HG03432 (cell line): ENCODE data around the gene TMED8.
"Not testable (repeated sequence)": the region's sequence is repeated elsewhere in the genome, so short reads cannot be mapped to it uniquely, and the experiment has no call there.

Experiments used
- ATAC-seq: cut with Tn5 transposase; IDR thresholded peaks from one replicate; pipeline ENCODE4 v1.9.1; 2021; ENCODE audit warnings: mild to moderate bottlenecking, moderate library complexity; ENCODE audit not compliant: unreplicated experiment

The TMED8 gene, protein sequence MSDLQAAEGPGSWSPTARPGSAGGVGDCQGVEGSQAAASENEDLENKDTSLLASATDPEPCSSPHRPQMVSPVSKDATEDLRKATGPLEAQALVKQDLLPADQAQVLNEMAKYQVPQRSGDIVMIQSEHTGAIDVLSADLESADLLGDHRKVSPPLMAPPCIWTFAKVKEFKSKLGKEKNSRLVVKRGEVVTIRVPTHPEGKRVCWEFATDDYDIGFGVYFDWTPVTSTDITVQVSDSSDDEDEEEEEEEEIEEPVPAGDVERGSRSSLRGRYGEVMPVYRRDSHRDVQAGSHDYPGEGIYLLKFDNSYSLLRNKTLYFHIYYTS

GRCh38 chr14:77376771-77377501, at the start of gene TMED8, which contains the start of gene SAMD15:
TSS of gene TMED8 (minus strand) at chr14:77377094. CDS start at chr14:77377053, 41 bp downstream.
TSS of gene SAMD15 (plus strand) at chr14:77377379. CDS start at chr14:77377419, 40 bp downstream.
- ATAC-seq, result peak; percentile 91

GRCh38 chr14:77426396-77426795, 49.5 kb upstream of the TMED8 start:
- ATAC-seq, result no peak

DNA sequence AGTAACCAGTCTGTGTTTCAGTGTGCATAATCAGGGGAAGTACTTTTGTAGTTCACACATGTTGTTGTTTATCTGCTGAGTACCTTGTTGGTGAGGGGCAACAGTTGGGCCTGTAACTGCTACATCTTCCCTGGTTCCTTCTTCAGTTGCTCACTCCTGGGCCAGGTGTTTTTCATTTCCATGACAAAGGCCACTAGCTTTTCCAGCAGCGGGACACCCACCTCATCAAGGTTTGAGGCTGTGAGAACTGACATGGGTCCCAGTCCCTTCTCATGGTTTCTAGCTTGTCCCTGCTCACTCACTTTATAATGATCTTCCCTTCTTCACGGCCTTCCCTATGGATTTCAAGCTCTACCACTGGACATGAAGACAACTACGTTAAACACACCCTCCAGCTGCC, 48.0 kb upstream of the TMED8 start:
- ATAC-seq, result no peak

DNA sequence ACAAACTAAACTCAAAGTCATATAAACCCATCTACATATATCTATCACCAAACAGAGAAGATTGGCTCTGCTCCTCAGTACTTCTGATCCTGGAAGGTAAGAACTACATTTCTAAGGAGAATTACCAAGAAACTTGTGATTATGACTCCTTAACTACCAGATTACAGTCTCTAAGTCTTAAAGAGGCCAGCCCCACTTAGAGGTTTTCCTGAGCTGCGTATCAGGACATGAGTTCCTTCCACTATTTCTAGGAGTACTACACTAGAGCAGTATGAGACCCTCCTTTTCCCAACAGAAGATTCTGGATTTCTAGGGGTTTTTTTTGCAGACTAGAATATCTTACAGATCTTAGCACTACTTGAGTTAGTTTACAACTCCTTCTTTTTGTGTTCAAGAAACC, 46.5 kb upstream of the TMED8 start, which contains the start of gene NOXRED1:
Gene NOXRED1 (minus strand): TSS at position 101 of the 400 bp plus-strand sequence. CDS start 634 bp downstream, outside the sequence.
- no peak for ATAC-seq

GRCh38 chr14:77421201-77421600, 44.3 kb upstream of the TMED8 start:
- no peak for ATAC-seq

- no peak for ATAC-seq
Measured at GRCh38 chr14:77416836-77417235, 39.9 kb upstream of the TMED8 start.

DNA sequence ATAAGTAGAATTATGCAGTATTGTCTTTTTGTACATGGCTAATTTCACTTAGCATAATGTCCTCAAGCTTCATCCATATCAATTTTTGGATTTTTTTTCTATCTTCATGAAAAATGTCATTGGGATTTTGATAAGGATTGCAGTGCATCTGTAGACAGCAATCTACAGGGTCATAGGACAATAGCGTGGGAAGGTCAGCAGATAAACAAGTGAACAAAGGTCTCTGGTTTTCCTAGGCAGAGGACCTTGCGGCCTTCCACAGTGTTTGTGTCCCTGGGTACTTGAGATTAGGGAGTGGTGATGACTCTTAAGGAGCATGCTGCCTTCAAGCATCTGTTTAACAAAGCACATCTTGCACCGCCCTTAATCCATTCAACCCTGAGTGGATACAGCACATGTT, 39.2 kb upstream of the TMED8 start:
- not testable (repeated sequence) for ATAC-seq

DNA sequence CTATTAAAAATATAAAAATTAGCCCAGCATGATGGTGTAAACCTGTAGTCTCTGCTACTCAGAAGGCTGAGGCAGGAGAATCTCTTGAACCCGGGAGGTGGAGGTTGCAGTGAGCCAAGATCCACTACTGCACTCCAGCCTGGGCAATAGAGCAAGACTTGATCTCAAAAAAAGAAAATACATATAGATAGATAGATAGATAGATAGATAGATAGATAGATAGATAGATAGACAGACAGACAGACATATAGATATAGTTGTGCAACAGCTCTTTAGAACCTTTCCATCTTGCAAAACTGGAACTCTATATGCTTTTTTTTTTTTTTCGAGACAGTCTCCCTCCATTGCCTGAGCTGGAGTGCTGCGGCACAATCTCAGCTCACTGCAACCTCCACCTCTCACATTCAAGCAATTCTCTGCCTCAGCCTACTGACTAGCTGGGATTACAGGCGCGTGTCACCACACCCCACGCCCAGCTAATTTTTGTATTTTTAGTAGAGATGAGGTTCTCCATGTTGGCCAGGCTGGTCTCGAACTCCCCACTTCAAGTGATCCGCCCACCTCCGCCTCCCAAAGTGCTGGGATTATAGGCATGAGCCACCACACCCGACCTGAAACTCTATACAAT, 38.6 kb upstream of the TMED8 start:
- not testable (repeated sequence) for ATAC-seq

DNA sequence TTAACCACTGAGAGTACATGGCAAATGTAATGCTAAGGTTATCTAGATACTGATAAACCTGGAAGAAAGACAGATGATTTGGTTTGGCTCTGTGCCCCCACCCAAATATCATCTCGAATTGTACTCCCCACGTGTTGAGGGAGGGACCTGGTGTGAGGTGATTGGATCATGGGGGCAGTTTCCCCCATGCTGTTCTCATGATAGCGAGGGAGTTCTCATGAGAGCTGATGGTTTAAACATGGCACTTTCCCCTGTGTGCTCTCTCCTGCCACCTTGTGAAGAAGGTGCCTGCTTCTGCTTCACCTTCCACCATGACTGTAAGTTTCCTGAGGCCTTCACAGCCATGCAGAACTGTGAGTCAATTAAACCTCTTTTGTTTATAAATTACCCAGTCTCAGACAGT, 32.2 kb upstream of the TMED8 start:
- ATAC-seq, result no peak

DNA sequence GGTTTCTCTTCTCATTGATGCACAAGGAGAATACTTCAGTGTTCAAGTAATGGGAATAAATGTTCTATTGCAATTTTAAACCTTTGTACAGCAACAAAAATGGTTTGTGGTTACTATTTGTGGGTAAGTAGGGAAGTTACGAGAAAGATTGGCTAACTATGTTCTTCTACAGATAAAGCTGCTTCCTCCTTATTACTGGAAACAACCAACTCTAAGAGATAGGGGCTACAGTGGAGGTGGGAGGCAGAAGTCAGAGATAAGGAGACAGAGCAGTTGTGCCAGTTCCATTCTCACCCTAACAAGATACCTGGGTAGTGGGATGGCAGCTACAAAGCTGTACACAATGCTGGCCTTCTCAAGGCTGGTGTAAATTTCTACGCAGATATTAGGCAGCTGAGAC, 30.3 kb upstream of the TMED8 start:
- ATAC-seq, result no peak

- ATAC-seq, result no peak
Measured at GRCh38 chr14:77406718-77407117, 29.8 kb upstream of the TMED8 start.

GRCh38 chr14:77406086-77406485, 29.2 kb upstream of the TMED8 start:
- no peak for ATAC-seq

DNA sequence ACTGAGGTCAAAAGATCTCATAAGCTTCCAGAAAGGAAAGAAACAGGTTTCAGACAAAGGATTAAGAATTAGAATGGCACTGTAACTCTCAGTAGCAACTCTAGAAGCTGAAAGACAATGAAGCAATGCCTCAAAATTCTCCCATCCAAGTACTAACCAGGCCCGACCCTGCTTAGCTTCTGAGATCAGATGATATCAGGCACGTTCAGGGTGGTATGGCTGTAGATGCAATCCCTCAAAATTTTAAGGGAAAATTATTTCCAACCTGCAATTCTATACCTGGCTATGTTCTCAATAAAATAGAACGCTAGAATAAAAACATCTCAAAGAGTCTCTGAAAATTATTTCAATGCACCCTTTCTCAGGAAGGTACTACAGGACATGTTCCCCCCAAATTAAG, 26.9 kb upstream of the TMED8 start:
- ATAC-seq, result no peak

DNA sequence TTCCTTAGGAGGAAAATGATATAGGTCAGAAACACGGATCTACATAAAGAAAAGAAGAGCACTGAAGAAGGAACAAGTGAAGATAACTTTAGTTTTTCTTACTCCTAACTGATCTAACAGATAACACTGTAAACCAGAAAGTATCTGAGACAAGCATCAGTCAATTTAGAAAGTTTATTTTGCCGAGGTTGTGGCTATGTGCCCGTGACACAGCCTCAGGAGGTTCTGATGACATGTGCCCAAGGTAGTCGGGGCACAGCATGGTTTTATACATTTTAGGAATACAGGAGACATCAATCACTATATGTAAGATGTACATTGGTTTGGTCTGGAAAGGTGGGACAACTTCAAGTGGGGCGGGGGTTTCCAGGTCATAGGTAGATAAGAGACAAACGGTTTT, 23.3 kb upstream of the TMED8 start:
- ATAC-seq, result no peak

DNA sequence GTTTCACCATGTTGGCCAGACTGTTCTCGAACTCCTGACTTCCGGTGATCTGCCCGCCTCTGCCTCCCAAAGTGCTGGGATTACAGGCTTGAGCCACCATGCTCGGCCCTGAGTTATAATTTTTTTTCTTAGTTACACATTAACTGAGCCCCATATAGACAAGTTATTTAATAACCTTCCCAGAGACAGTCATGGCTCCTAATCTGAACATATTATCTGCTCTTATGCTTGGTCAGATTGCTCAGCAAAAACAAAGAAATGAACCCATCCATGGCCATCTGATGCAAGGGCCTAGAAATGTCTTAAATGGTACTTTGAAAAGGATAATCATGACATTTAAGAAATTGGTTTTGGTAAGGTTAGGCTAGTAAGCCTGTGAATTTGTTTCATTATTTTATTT, 13.3 kb upstream of the TMED8 start:
- no peak for ATAC-seq

GRCh38 chr14:77378701-77379100, 1.8 kb upstream of the TMED8 start:
- ATAC-seq, result no peak

DNA sequence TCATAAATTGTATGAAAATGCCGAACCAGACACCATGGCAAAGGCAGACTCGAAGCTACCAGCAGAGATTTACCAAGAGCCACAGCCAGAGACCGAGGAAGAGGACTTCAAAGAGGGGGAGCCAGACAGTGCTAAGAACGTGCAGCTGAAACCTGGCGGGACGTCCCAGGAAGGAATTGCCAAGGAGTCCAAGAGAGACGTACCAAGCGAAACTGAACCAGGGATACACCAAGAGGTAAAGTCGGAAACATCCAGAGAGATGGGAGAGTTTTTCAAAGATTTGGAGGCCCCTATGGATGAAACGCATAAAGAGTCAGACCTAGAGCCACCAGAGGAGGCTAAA, 579 bp upstream of the TMED8 start:
- ATAC-seq, result no peak

- ATAC-seq, result peak; percentile 23
Measured at GRCh38 chr14:77375973-77376770, 722 bp downstream of the TMED8 start.

DNA sequence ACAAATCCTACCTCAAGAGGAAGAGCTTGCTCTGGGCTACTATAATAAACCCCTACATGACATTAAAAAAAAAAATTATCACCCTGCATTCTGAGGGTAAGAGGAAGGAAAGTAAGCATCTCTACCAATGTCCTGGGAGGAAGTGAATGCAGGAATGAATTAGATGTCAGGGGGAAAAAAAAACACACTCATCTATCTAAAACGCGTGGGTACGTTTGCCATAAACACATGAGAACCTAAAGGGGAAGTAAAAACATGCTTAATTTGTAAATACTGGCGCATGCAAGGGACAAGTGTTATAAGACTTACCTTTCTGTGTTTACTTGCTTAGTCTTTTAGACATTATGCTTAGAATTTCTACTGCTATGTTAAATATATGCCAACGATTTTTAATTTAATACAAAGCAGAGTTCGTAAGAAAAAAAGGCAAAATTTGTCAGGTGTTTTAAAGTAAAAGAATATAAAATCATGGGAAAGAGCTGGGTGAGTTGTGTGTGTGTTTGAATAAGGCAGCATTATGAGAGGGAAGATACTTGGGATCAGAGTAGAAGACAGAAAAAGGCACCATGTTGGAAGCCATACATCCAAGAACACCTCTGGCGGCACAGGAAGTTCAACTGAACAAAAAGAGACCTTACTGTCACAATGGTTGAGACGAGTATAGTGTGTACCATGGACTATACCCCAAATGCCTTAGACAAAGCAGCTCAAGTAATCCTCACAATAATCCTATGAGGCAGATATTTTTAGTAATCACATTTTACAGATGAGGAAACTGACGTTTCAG, 1.5 kb downstream of the TMED8 start:
- ATAC-seq, result no peak

- ATAC-seq, result peak; percentile 28
Measured at GRCh38 chr14:77372304-77372841, 4.5 kb downstream of the TMED8 start.
